HG03342 (cell line): ENCODE data around the gene EXD3.

Source experiments
- ATAC-seq: cut with Tn5 transposase; IDR thresholded peaks from one replicate; pipeline ENCODE4 v1.9.1; 2021; ENCODE audit warnings: mild to moderate bottlenecking, moderate library complexity; ENCODE audit not compliant: unreplicated experiment

The EXD3 gene

DNA sequence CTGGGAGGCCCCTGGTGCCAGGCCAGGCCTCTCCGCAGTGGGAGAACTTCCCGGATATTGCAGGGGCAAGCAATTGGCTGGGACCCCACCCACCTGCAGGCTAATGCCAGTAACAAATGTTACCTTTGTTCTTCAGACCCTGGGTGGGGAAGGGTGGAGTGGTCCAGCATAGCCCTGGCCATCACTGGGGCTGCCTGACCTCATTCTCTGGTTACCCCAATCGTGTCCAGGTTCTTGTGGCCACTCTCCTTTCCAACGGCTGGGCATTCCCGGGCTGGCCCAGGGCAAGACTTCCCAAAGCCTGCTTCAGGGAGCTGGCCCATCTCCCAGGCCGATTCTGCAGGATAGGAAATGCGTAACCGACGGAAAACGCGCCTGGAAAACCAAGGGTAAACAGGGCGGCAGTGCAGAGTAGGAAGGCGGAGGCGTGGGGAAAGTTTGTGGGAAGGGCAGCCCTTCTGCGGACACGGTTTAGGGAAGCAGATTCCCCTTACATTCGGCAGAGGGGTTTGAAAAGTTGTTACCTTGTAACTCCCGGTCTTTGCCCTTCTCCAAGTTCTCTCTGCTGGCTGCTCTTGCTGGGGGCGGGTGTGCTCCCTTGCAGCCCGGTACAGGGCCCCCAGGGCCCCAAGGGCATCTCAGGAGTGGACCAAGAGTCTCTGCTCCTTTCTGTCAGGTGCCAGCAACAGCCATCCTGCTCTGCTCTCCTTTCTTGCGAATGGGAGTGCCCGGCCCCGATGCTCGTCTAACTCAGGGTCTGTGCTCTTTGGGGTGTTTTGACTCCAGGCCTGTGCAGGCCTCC lies 124.4 kb downstream of the EXD3 start:
- ATAC-seq = no peak

DNA sequence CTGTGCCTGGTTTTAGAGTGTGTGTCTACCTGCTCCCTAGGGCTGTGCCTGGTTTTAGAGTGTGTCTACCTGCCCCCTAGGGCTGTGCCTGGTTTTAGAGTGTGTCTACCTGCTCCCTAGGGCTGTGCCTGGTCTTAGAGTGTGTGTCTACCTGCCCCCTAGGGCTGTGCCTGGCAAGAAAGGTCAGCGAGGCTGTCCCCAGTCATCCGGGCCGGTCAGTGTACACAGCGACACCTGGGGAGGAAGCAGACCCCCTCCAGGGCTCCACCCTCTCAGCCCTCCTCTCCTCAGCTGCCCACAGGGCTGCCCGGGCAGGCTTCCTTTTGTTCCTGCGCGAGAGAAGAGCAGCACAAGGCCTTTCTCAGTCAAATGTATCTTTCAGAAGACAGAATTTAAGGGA lies 125.0 kb downstream of the EXD3 start:
- ATAC-seq = no peak

- no peak for ATAC-seq
Measured at GRCh38 chr9:137296670-137297664, 126.0 kb downstream of the EXD3 start.

DNA sequence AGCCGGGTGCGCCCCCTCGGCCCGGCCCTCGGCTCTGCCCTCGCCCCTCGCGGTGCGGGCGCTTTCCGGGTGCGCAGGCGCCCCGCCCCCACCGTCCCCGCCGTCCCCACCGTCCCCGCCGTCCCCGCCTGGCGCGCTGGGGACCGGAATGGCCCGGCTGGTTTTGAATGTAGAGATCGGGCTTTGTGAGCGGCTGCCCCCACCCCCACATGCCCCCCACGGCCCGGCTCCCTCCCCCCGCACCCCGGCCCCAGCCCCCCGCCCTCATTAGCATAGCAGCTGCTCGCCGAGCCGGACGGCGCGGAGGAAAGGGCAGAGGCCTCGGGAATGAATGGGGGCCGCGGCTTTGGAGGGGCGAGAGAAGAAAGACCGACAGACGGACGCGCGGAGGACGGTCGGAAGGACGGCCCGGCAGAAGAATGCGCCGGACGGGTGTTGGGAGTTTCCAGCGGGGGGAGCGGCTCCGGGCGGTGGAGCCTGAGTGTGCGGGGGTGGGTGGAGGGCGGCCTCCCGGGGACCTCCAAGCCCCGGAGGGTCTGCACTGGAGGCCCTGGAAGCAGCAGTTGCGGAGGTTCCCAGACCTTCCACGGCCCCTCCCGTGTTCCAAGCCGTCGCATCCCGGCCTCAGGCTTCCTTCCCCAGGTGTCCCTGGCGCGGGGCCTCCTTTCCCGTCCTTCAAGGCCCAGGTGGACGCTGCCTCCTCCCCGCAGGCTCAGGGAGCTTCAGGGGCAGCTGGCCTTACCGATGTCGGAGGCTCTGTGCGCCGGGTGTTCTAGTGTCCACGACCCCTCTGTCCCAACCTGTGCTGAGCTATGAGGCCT lies 126.9 kb downstream of the EXD3 start:
- no peak for ATAC-seq

DNA sequence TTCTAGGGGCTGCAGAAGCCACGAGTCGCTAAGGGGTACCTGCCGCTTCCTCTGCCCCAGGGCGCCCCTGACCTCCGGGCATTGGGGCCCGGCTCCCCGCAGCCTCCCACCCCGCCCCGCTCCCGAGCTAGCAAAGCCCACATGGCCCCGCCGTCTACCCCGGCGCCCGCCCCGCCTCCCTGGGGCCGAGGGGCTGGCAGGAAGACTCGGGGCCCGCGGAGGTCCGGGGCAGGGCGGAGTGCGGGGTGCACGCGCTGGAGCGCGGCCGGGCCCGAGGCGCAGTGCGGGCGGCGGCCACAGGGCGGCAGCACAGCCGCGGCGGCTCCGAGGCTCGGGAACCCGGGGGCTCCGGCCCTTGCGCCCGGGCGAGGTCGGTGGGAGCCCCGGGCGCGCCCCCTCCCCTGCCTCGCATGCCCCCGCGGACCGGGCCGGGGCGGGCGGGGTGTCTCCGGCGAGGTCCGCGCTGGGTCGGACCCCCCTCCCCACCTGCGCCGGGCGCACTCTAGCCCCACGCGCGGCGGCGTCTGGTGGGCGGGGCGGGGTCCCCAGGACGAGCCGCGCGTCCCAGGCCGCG lies 127.6 kb downstream of the EXD3 start:
- peak; percentile 62 for ATAC-seq

DNA sequence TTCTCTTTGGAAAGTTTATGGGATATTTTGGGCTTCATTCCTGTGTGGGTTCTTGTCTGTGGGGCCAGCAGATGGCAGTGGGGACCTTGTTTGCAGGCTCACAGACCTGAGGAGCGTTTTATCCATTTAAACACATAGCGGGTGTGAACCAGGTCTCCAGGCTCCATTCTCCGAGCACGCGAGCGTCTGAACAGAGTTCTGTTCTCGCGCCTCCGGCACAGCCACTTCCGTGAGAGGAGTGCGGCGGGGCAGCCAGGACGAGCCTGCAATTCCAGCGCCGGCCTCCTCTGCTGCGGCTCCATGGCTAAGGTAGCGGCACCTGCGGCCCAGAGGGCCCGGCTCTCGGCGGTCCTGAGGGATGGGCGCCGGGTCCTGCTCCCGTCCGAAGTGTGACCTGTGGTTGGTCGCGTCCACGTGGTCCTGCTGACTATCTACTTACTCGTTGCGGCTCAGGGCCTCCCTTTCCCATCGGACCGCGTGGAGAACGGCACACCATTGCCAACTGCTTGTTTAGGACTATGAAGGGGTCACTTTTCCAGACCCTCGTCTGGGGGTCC lies 128.2 kb downstream of the EXD3 start:
- no peak for ATAC-seq

DNA sequence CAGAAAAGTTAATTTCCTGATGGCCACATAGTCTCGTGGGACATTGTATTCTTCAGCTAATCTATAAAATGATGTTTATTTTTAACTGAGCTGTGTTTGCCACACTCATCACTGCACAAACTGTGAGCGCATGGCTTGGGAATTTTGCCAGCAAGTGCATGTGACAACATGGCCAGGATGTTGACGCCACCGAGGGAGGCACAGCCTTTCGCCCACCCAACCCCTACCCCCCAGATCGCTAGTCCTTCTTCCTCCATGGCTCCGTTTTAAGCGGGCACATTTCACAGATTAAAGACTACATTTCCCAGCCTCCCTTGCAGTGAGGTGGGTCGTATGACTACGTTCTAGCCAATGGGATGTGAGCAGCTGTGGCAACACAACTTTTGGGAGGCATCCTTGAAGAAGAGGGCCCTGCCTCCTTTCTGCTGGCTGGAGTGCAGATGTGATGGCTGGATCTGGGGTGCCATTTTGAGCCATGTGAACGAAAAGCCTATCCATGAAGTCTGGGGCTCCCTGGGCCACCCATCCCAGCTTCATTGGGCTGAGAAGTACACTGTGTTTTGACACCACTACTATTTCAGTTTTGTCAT lies 128.8 kb downstream of the EXD3 start:
- ATAC-seq = no peak

DNA sequence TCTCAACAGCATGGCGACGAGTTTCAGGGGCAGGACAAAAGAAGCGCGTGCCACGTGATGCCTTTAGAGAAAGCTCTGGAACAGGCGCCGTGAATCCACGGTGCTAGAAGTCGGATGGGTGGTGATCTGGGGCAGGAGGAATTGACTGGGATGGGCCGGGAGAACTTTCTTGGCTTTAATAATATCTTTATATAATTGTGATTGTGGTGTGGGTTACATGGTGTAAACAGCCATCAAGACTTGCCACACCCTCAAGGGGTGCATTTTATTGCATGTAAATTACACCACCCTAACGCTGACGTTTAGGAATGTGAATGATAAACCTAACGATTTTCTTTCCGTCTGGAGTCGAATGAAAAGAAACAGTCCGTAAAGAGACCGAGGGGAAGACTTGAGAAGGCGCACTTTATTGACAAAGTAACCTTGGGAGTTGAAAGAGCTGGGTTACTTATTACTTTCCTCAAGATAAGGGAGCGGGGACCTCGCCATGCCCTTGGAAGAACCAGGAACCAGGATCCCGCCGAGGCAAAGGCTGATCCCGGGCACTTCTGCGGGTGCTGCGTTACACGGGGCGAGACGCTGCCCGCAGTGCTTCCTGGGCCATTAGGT lies 129.4 kb downstream of the EXD3 start:
- ATAC-seq = no peak

DNA sequence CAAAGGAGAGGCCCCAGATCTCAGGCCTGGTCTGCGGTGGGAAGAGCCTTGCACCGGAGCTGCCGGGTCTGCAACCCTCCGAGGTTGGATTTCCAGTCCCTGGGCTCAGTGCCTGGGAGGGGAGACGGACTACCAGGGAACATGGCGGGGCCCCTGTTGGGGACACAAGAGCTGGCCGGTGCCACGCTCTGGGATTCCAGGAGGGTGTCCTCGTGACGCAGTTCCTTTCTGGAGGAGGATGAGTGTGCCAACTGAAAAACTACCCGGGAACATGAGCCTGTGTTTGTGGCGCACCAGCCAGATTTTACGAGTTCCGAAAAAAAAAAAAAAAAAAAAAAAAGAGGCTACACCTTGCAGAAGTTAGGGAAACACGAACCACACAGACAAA lies 129.9 kb downstream of the EXD3 start:
- ATAC-seq = no peak

GRCh38 chr9:137286975-137287383 lies 136.0 kb downstream of the EXD3 start:
- peak; percentile 23 for ATAC-seq

- ATAC-seq = no peak
Measured at GRCh38 chr9:137281345-137282116, 141.4 kb downstream of the EXD3 start.

- no peak for ATAC-seq
Measured at GRCh38 chr9:137280474-137281344, 142.3 kb downstream of the EXD3 start.

DNA sequence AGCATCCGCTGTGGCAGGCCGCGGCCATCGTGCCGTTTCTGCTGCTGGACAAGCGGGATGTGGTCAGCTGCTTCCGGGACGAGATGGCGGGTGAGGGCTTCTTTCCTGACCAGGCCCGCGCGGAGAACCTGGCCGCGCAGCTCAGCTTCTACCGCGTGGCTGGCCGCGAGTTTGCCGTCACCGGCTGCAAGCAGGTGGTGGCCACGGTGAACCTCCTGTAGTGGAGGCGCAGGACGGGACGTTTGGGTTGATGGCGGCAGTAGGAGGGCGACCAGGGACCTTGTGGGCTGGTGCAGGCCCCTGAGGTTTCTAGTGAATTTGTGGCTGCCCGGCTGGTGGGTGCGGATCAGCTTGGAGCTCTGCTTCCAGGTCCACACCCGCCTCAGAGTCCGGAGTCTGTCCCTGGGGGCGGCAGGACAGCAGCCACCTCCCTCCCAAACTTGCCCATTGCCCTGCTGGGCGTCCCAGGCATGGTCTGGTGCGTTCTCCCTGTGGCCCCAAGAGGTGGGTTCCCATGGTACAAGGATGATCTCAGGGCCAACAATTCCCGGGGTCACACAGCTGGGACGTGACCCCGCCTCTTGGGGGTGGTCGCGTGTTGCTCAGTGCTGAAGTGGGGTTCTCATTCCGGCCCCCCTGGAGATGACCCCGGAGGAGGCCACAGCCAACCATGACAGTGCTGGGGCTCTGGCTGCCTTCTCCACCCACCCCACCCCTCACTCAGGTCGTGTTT lies 143.1 kb downstream of the EXD3 start:
- ATAC-seq = no peak

- no peak for ATAC-seq
Measured at GRCh38 chr9:137278721-137279711, 143.9 kb downstream of the EXD3 start.

DNA sequence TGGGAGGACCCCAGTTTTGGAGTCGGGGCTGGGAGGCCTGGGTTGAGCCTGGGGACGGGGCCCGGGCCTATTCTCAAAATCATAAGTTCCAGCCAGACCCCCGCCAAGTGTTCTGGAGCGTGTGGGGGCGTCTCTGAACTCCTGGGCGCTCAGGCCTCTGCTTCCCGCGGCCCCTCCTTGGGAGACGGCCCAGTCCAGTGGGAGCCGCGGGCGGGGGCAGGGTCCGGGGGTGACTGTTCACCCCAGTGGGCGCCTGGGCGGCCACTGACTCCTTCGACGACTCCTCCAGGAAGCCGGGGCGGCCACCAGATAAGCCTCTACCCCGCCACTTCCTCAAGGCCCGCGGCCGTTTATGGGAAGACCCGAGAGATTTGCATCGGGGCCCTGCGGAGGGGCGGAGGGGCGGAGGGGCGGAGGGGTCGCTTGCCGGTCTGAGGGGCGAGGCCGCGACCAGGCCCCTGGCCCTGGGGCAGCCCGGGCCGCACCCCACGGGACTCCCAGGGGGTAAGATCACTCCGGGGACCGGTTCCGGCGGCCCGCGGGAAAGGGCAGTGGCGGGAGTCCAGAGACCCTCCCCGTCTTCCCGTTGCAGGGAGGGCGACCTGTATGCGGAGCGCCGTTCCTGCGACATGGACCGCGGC lies 144.8 kb downstream of the EXD3 start:
- ATAC-seq = no peak
